ENCODE data around the gene LRP1B.

DNA sequence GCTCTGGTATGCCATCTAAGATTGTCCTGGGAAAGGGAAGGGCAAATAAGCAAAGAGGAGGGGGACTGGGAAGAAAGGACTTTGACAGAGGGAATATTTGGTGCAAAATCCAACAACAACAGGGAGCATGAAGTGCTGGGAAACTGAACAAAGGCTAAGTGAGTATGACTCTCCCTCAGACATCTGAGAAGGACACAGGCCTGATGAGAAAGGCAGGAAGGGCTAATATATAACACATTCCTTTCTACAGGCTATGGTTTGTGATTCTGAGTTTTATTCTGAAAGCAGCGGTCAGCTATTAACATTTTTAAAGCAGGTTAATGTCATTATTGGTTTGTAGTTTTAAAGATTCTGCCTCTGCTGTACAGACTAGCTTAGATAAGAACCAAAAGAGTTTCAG, 1579.5 kb downstream of the LRP1B start:
- TF ChIP-seq, protein P1, sequence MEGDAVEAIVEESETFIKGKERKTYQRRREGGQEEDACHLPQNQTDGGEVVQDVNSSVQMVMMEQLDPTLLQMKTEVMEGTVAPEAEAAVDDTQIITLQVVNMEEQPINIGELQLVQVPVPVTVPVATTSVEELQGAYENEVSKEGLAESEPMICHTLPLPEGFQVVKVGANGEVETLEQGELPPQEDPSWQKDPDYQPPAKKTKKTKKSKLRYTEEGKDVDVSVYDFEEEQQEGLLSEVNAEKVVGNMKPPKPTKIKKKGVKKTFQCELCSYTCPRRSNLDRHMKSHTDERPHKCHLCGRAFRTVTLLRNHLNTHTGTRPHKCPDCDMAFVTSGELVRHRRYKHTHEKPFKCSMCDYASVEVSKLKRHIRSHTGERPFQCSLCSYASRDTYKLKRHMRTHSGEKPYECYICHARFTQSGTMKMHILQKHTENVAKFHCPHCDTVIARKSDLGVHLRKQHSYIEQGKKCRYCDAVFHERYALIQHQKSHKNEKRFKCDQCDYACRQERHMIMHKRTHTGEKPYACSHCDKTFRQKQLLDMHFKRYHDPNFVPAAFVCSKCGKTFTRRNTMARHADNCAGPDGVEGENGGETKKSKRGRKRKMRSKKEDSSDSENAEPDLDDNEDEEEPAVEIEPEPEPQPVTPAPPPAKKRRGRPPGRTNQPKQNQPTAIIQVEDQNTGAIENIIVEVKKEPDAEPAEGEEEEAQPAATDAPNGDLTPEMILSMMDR (IDR thresholded peaks at IDR 0.05) = no peak
- TF ChIP-seq POLR2A (IDR thresholded peaks at IDR 0.05) = no peak

Measured in thyroid gland (tissue), 4 donors.